NCI-H748 (cell line): ENCODE measurements around the gene SMARCA2.
A peak's percentile ranks its signal among the peaks of the same experiment; 100 is the strongest.

Source experiments
- DNase-seq: peaks from one replicate; lab custom pipeline; 2025; ENCODE audit not compliant: unreplicated experiment; lab: John Stamatoyannopoulos, UW

The SMARCA2 gene

GRCh38 chr9:2166203-2166602 is 151.1 kb downstream of the SMARCA2 start:
- no peak for DNase-seq

GRCh38 chr9:2169035-2169434 is 153.9 kb downstream of the SMARCA2 start:
- no peak for DNase-seq

GRCh38 chr9:2170722-2171121 is 155.6 kb downstream of the SMARCA2 start:
- no peak for DNase-seq

GRCh38 chr9:2173170-2173569 is 158.0 kb downstream of the SMARCA2 start:
- no peak for DNase-seq

GRCh38 chr9:2173861-2174260 is 158.7 kb downstream of the SMARCA2 start:
- DNase-seq, result no peak

- no peak for DNase-seq
These were observed 159.2 kb downstream of the SMARCA2 start for GRCh38 chr9:2174306-2174705.

GRCh38 chr9:2174911-2175310 is 159.8 kb downstream of the SMARCA2 start:
- no peak for DNase-seq

- DNase-seq, result no peak
These were observed 162.0 kb downstream of the SMARCA2 start for GRCh38 chr9:2177121-2177520.

- DNase-seq, result peak; percentile 19
These were observed 163.0 kb downstream of the SMARCA2 start for GRCh38 chr9:2178034-2178734.

GRCh38 chr9:2179567-2179966 is 164.4 kb downstream of the SMARCA2 start:
- peak; percentile 41 for DNase-seq

- peak; percentile 68 for DNase-seq
These were observed 165.0 kb downstream of the SMARCA2 start for GRCh38 chr9:2180154-2180553.

GRCh38 chr9:2180704-2181103 is 165.6 kb downstream of the SMARCA2 start:
- no peak for DNase-seq

- peak; percentile 33 for DNase-seq
These were observed 166.6 kb downstream of the SMARCA2 start for GRCh38 chr9:2181792-2182191.

- no peak for DNase-seq
These were observed 175.9 kb downstream of the SMARCA2 start for GRCh38 chr9:2190939-2191608.

GRCh38 chr9:2191609-2191972 is 176.4 kb downstream of the SMARCA2 start:
- no peak for DNase-seq

GRCh38 chr9:2192356-2192979 is 177.3 kb downstream of the SMARCA2 start:
- no peak for DNase-seq

GRCh38 chr9:2193552-2193951 is 178.4 kb downstream of the SMARCA2 start:
- DNase-seq, result no peak

- DNase-seq, result no peak
These were observed 180.1 kb downstream of the SMARCA2 start for GRCh38 chr9:2195211-2195610.

GRCh38 chr9:2196757-2197156 is 181.6 kb downstream of the SMARCA2 start:
- no peak for DNase-seq

- no peak for DNase-seq
These were observed 183.9 kb downstream of the SMARCA2 start for GRCh38 chr9:2198956-2199635.

GRCh38 chr9:2199999-2200796 is 185.1 kb downstream of the SMARCA2 start:
- DNase-seq, result no peak
